Measurements from ENCODE around the gene DGKB. TPM values are rescaled to one million over a fixed set of nuclear protein-coding genes. Genes with fewer than 3 reads are reported as not detected.
A peak's percentile ranks its signal among the peaks of the same experiment; 100 is the strongest.

Gene DGKB
- total and polyA plus RNA-seq, 2 donors (not counting 1 experiment from before 2014, with no cell fraction given), result 0.31 TPM; not detected in 1

- DNase-seq (ENCODE audit: low read depth in 2 of 2), result peak in 1 of 2 donors; percentile 79
- Histone ChIP-seq H2AFZ (ENCODE audit: low read length) (no peak overlapping the region), H3K4me1 (ENCODE audit: control insufficient read depth, extremely low read depth, insufficient read depth, low read length) (no peaks in the 10 kb centered on the region), H3K27ac (ENCODE audit: insufficient read depth, low read length) (no peak overlapping the region), H3K9ac (ENCODE audit: insufficient read depth, low read length) (no peak overlapping the region), H4K20me1 (ENCODE audit: control insufficient read depth, extremely low read depth, insufficient read depth, low read length) (no peaks in the 10 kb centered on the region), H3K36me3 (ENCODE audit: control insufficient read depth, insufficient read depth, low read length) (no peaks in the 10 kb centered on the region), H3K4me2 (ENCODE audit: extremely low read depth, insufficient read depth, low read length) (no peak overlapping the region), H3K27me3 (ENCODE audit: control insufficient read depth, insufficient read depth, low read length) (no peaks in the 10 kb centered on the region), H3K79me2 (ENCODE audit: control insufficient read depth, insufficient read depth, low read length) (no peaks in the 10 kb centered on the region), H3K4me3 (replicated peaks in 1 of 4; ENCODE audit: control extremely low read depth in 1 of 4, insufficient read depth in 1 of 4, low read depth in 3 of 4, low read length in 4 of 4) (no peak overlapping the region), H3K9me3 (ENCODE audit: control insufficient read depth, insufficient read depth, low read depth, low read length) (no peaks in the 10 kb centered on the region)
- TF ChIP-seq EZH2 (IDR thresholded peaks at IDR 0.05; ENCODE audit: low read length, missing control alignments) (no peak), CTCF (conservative IDR thresholded peaks at IDR 0.05 in 1 of 2, IDR thresholded peaks at IDR 0.05 in 1 of 2; ENCODE audit: low read depth in 1 of 2, low read length in 2 of 2) (no peak)
Measured at GRCh38 chr7:14381306-14381705, 521.2 kb downstream of the DGKB start.

- DNase-seq (ENCODE audit: low read depth in 2 of 2), result no peak
- Histone ChIP-seq H3K27me3 (ENCODE audit: control insufficient read depth, insufficient read depth, low read length) (no peaks in the 10 kb centered on the region), H3K9me3 (ENCODE audit: control insufficient read depth, insufficient read depth, low read depth, low read length) (no peaks in the 10 kb centered on the region), H2AFZ (ENCODE audit: low read length) (no peak overlapping the region), H3K4me2 (ENCODE audit: extremely low read depth, insufficient read depth, low read length) (no peak overlapping the region), H3K9ac (ENCODE audit: insufficient read depth, low read length) (no peak overlapping the region), H3K4me3 (replicated peaks in 1 of 4; ENCODE audit: control extremely low read depth in 1 of 4, insufficient read depth in 1 of 4, low read depth in 3 of 4, low read length in 4 of 4) (no peak overlapping the region), H4K20me1 (ENCODE audit: control insufficient read depth, extremely low read depth, insufficient read depth, low read length) (no peaks in the 10 kb centered on the region), H3K27ac (ENCODE audit: insufficient read depth, low read length) (no peak overlapping the region), H3K4me1 (ENCODE audit: control insufficient read depth, extremely low read depth, insufficient read depth, low read length) (no peaks in the 10 kb centered on the region), H3K79me2 (ENCODE audit: control insufficient read depth, insufficient read depth, low read length) (no peaks in the 10 kb centered on the region), H3K36me3 (ENCODE audit: control insufficient read depth, insufficient read depth, low read length) (no peaks in the 10 kb centered on the region)
- no peak for TF ChIP-seq CTCF (conservative IDR thresholded peaks at IDR 0.05 in 1 of 2, IDR thresholded peaks at IDR 0.05 in 1 of 2; ENCODE audit: low read depth in 1 of 2, low read length in 2 of 2)
- no peak for TF ChIP-seq EZH2 (IDR thresholded peaks at IDR 0.05; ENCODE audit: low read length, missing control alignments)
Measured at GRCh38 chr7:14380881-14381280, 521.7 kb downstream of the DGKB start.

GRCh38 chr7:14377646-14378266, 524.8 kb downstream of the DGKB start:
- no peak overlapping the region for H3K27ac ChIP-seq (ENCODE audit: insufficient read depth, low read length)
- no peaks in the 10 kb centered on the region for H3K79me2 ChIP-seq (ENCODE audit: control insufficient read depth, insufficient read depth, low read length)
- H3K4me2 ChIP-seq (ENCODE audit: extremely low read depth, insufficient read depth, low read length), result no peak overlapping the region
- no peak overlapping the region for H2AFZ ChIP-seq (ENCODE audit: low read length)
- H3K4me1 ChIP-seq (ENCODE audit: control insufficient read depth, extremely low read depth, insufficient read depth, low read length), result no peaks in the 10 kb centered on the region
- H3K9me3 ChIP-seq (ENCODE audit: control insufficient read depth, insufficient read depth, low read depth, low read length), result no peaks in the 10 kb centered on the region
- H3K9ac ChIP-seq (ENCODE audit: insufficient read depth, low read length), result no peak overlapping the region
- H3K27me3 ChIP-seq (ENCODE audit: control insufficient read depth, insufficient read depth, low read length), result no peaks in the 10 kb centered on the region
- H4K20me1 ChIP-seq (ENCODE audit: control insufficient read depth, extremely low read depth, insufficient read depth, low read length), result no peaks in the 10 kb centered on the region
- H3K36me3 ChIP-seq (ENCODE audit: control insufficient read depth, insufficient read depth, low read length), result no peaks in the 10 kb centered on the region
- H3K4me3 ChIP-seq (replicated peaks in 1 of 4; ENCODE audit: control extremely low read depth in 1 of 4, insufficient read depth in 1 of 4, low read depth in 3 of 4, low read length in 4 of 4), result no peak overlapping the region
- no peak for TF ChIP-seq CTCF (conservative IDR thresholded peaks at IDR 0.05 in 1 of 2, IDR thresholded peaks at IDR 0.05 in 1 of 2; ENCODE audit: low read depth in 1 of 2, low read length in 2 of 2)
- no peak for TF ChIP-seq EZH2 (IDR thresholded peaks at IDR 0.05; ENCODE audit: low read length, missing control alignments)
- peak; percentile 56 to 82 for DNase-seq (ENCODE audit: low read depth in 2 of 2)
